ENCODE measurements around the gene UNC45A. TPM values are rescaled to one million over a fixed set of nuclear protein-coding genes. Genes with fewer than 3 reads are reported as not detected.

The UNC45A gene
- total RNA-seq, 4 donors from 2014 or later = 38.7 to 76.0 (median 64.2) TPM

- Histone ChIP-seq H3K27ac (no peak overlapping the region), H3K36me3 (peaks cover 51 to 100% (median 56%) of the 10 kb centered on the region in 3 donors), H3K27me3 (no peaks in the 10 kb centered on the region), H3K9me3 (no peaks in the 10 kb centered on the region), H3K4me1 (no peaks in the 10 kb centered on the region), H3K4me3 (no peak overlapping the region)
- 80% methylated on average over 2 of the region's 12 CpGs; no CpG with 5 or more reads in 1 of the 2 donors for WGBS, 2 donors
- intact Hi-C loops (cut with DNase I) = no loop called here
- no peak for TF ChIP-seq CTCF (IDR thresholded peaks at IDR 0.05)
- no peak for TF ChIP-seq POLR2A (IDR thresholded peaks at IDR 0.05)
- no peak for DNase-seq
Measured at GRCh38 chr15:90913398-90913944, 21.6 kb upstream of the UNC45A start.

- Histone ChIP-seq H3K27me3 (no peaks in the 10 kb centered on the region), H3K9me3 (no peaks in the 10 kb centered on the region), H3K36me3 (peaks cover 60 to 100% (median 61%) of the 10 kb centered on the region in 3 donors), H3K27ac (peak overlapping the region in 1 of 4 donors; percentile 39), H3K4me3 (no peak overlapping the region), H3K4me1 (no peaks in the 10 kb centered on the region)
- TF ChIP-seq CTCF (IDR thresholded peaks at IDR 0.05) (no peak), POLR2A (IDR thresholded peaks at IDR 0.05) (no peak)
- DNase-seq = no peak
- intact Hi-C loops (cut with DNase I) = no loop called here
- WGBS, 2 donors = 76 to 84% methylated on average over 14 to 20 of the region's 22 CpGs
Measured at GRCh38 chr15:90914305-90915080, 20.6 kb upstream of the UNC45A start.

GRCh38 chr15:90915216-90915807 lies 19.8 kb upstream of the UNC45A start:
- H3K4me3 ChIP-seq = no peak overlapping the region
- WGBS, 2 donors = 77 to 78% methylated on average over 6 to 7 of the region's 7 CpGs
- TF ChIP-seq CTCF (IDR thresholded peaks at IDR 0.05) (no peak), POLR2A (IDR thresholded peaks at IDR 0.05) (no peak)
- H3K36me3 ChIP-seq = peaks cover 63 to 100% (median 69%) of the 10 kb centered on the region in 3 donors
- no peak for DNase-seq
- H3K27ac ChIP-seq = no peak overlapping the region
- intact Hi-C loops (cut with DNase I) = no loop called here
- no peaks in the 10 kb centered on the region for H3K4me1 ChIP-seq
- no peaks in the 10 kb centered on the region for H3K27me3 ChIP-seq
- H3K9me3 ChIP-seq = no peaks in the 10 kb centered on the region

- H3K4me3 ChIP-seq = no peak overlapping the region
- WGBS, 2 donors = 77 to 83% methylated on average over 15 to 19 of the region's 25 CpGs
- no peak for TF ChIP-seq POLR2A (IDR thresholded peaks at IDR 0.05)
- TF ChIP-seq CTCF (IDR thresholded peaks at IDR 0.05) = no peak
- H3K9me3 ChIP-seq = no peaks in the 10 kb centered on the region
- intact Hi-C loops (cut with DNase I) = no loop called here
- no peaks in the 10 kb centered on the region for H3K27me3 ChIP-seq
- DNase-seq = peak; percentile 12
- H3K36me3 ChIP-seq = peaks cover 61 to 100% (median 64%) of the 10 kb centered on the region in 3 donors
- H3K4me1 ChIP-seq = no peaks in the 10 kb centered on the region
- peak overlapping the region in 1 of 4 donors; percentile 2 for H3K27ac ChIP-seq
Measured at GRCh38 chr15:90915808-90916440, 19.2 kb upstream of the UNC45A start.
